GM12873 (cell line): ENCODE results near the gene LINC00237.

Experiments used
- CTCF ChIP-seq: IDR thresholded peaks from 2 replicates; pipeline ENCODE4 v1.5.1; 2012; ENCODE audit warnings: low read depth, mild to moderate bottlenecking, moderate library complexity, low read length, control low read depth; ENCODE audit not compliant: insufficient read depth; ENCODE audit errors: missing control alignments

Gene LINC00237

DNA sequence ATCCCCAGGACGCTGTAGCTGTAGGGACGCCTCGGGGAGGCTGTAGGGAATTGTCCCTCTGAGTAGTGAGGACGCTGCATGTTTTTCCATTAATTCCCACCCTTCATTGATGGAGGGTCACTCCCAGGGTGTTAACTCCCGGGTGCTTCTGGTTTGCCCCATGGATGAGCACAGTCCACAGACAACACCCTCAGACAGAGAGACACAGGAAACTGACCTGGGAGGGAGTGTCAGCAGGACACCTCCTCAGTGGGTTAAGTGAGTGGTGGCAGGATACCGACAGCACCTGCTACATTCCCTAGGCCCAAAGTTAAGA lies 53.5 kb downstream of the LINC00237 start:
- TF ChIP-seq CTCF = no peak

DNA sequence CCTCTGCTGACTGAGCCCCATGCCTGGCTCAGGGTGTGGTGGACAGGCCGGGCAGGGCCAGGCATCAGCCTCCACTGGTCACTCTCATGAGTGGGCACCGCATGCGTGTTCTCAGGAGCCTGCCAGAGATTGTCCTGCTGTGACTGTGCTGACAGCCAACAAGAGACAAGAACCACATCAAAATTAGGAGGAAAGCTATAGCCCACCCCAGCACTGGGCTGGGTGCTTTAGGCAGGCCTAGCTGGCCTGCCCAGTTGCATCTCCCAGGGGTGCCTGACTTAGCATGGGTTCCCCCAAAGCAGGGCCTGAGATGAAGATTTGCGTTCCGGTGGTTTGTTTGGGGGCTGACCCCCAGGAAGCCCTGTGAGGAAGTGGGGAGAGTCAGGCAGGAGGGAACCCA lies 53.9 kb downstream of the LINC00237 start:
- TF ChIP-seq CTCF = no peak

DNA sequence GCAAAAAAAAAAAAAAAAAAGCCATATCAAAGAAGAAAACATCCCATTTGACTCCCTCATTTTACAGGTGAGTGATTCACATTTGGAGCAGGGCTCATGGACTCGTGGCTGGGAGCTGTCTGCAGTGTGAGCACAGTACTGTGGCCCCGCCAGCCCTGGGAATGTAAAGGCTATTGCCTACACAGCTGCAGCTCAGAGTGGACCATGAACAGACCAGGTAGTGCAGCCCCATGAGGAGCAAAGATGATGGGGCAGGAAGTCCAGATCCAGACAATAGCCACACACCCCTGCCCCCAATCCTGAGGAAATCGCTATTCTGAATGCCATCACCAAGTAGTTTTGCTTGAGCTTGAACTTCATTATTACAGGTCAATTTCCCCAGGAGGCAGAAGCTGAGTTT lies 55.4 kb downstream of the LINC00237 start:
- no peak for TF ChIP-seq CTCF

- TF ChIP-seq CTCF = no peak
These were observed 56.8 kb downstream of the LINC00237 start for GRCh38 chr20:21049305-21049828.

DNA sequence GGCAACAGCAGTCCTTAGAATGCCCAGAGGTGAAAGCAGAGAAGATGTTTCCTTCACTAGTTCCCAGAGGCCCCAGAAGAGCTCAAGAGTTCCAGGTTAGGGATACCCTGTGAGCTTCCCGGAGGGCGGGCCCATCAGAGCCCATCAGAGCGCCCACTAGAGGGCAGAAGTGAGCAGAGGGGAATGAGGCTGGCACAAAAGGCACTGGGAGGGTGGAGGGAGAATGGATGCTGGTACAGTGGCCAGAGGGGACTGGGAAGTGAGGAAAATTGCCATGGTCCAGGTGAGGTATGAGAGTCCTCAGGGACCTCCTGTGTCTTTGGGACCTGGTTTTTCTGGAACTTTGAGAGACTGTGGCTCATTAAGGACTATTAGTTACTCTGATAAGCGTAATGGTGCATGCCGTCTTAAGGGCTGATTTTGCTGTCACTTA lies 57.3 kb downstream of the LINC00237 start:
- TF ChIP-seq CTCF = peak; percentile 88

- no peak for TF ChIP-seq CTCF
These were observed 58.2 kb downstream of the LINC00237 start for GRCh38 chr20:21047981-21048380.

- TF ChIP-seq CTCF = no peak
These were observed 59.6 kb downstream of the LINC00237 start for GRCh38 chr20:21046413-21047070.
